Fibroblast of lung (primary cell): ENCODE results near the gene ZNF407. TPM values are rescaled to one million over a fixed set of nuclear protein-coding genes. Genes with fewer than 3 reads are reported as not detected.

Source experiments
- DNase-seq, 2 donors: peaks; one replicate each; pipeline versions ENCODE4 v3.0.0 to v3.0.0-alpha.2; 2010; ENCODE audit warnings: low read depth in 2 of 2
- H2AFZ ChIP-seq: 2 replicates; pipeline ENCODE4 v1.5.1; 2012; ENCODE audit warnings: low read length, control low read depth, inconsistent platforms
- H3K27ac ChIP-seq: 2 replicates; pipeline ENCODE4 v1.5.1; 2011; ENCODE audit warnings: low read length, control low read depth; ENCODE audit not compliant: insufficient read depth
- H3K27me3 ChIP-seq: 2 replicates; pipeline ENCODE4 v1.5.1; 2011; ENCODE audit warnings: mild to moderate bottlenecking, low read length; ENCODE audit not compliant: control insufficient read depth, insufficient read depth
- H3K36me3 ChIP-seq: 2 replicates; pipeline ENCODE4 v1.5.1; 2011; ENCODE audit warnings: low read length; ENCODE audit not compliant: control insufficient read depth, insufficient read depth
- H3K4me1 ChIP-seq: 2 replicates; pipeline ENCODE4 v1.5.1; 2011; ENCODE audit warnings: low read length; ENCODE audit not compliant: control insufficient read depth, insufficient read depth; ENCODE audit errors: extremely low read depth
- H3K4me2 ChIP-seq: 2 replicates; pipeline ENCODE4 v1.5.1; 2011; ENCODE audit warnings: low read length, control low read depth; ENCODE audit not compliant: insufficient read depth; ENCODE audit errors: extremely low read depth
- H3K4me3 ChIP-seq, 4 experiments: fragments of 200-600 bp in 1 of 4; sonication (generic) in 1 of 4; replicated peaks in 1 of 4; 2 replicates each; pipeline ENCODE4 v1.5.1; 2011 to 2016; ENCODE audit warnings: low read length in 4 of 4, low read depth in 3 of 4, mild to moderate bottlenecking in 3 of 4, control low read depth in 2 of 4, inconsistent platforms in 1 of 4, mixed read lengths in 1 of 4; ENCODE audit not compliant: insufficient read depth in 1 of 4; ENCODE audit errors: control extremely low read depth in 1 of 4
- H3K79me2 ChIP-seq: 2 replicates; pipeline ENCODE4 v1.5.1; 2012; ENCODE audit warnings: mild to moderate bottlenecking, low read length, inconsistent platforms; ENCODE audit not compliant: control insufficient read depth, insufficient read depth
- H3K9ac ChIP-seq: 2 replicates; pipeline ENCODE4 v1.5.1; 2011; ENCODE audit warnings: mild to moderate bottlenecking, low read length, control low read depth; ENCODE audit not compliant: insufficient read depth
- H3K9me3 ChIP-seq: 2 replicates; pipeline ENCODE4 v1.5.1; 2012; ENCODE audit warnings: low read depth, low read length; ENCODE audit not compliant: control insufficient read depth, insufficient read depth
- H4K20me1 ChIP-seq: 2 replicates; pipeline ENCODE4 v1.5.1; 2011; ENCODE audit warnings: low read length; ENCODE audit not compliant: control insufficient read depth, insufficient read depth; ENCODE audit errors: extremely low read depth
- CTCF ChIP-seq, 2 donors: IDR thresholded peaks in 1 of 2; conservative IDR thresholded peaks in 1 of 2; 1 replicate in 1 of 2; 2 replicates in 1 of 2; pipeline ENCODE4 v1.5.1; 2011 to 2012; ENCODE audit warnings: low read length in 2 of 2, control low read depth in 1 of 2, inconsistent platforms in 1 of 2, low read depth in 1 of 2, mild to moderate bottlenecking in 1 of 2
- EZH2 ChIP-seq: IDR thresholded peaks from 2 replicates; pipeline ENCODE4 v1.5.1; 2012; ENCODE audit warnings: low read length, control low read depth, mild to moderate bottlenecking; ENCODE audit errors: missing control alignments
- polyA plus RNA-seq, 2 donors: library from polyadenylated mRNA; depleted of rRNA in 1 of 2; stranded (reverse) in 1 of 2; unstranded in 1 of 2; fragments of >200 nt; gene quantifications; 2 replicates each; pipeline ENCODE4 v1.2.1, GENCODE V29; 2011 to 2012; ENCODE audit warnings: missing spikeins in 1 of 2
- total RNA-seq: library from RNA; depleted of rRNA; stranded (reverse); fragments of >200 nt; gene quantifications from 2 replicates; pipeline ENCODE4 v1.2.1, GENCODE V29; 2014

The ZNF407 gene
- total and polyA plus RNA-seq, 2 donors (not counting 1 experiment from before 2014, with no cell fraction given), result 5.1 to 12.6 TPM

- no peaks in the 10 kb centered on the region for H3K9me3 ChIP-seq
- no peaks in the 10 kb centered on the region for H4K20me1 ChIP-seq
- H3K36me3 ChIP-seq, result no peaks in the 10 kb centered on the region
- H3K4me3 ChIP-seq, result no peak overlapping the region
- no peak overlapping the region for H2AFZ ChIP-seq
- no peak overlapping the region for H3K4me2 ChIP-seq
- H3K4me1 ChIP-seq, result no peaks in the 10 kb centered on the region
- H3K27ac ChIP-seq, result no peak overlapping the region
- no peaks in the 10 kb centered on the region for H3K27me3 ChIP-seq
- no peak for DNase-seq
- no peaks in the 10 kb centered on the region for H3K79me2 ChIP-seq
- no peak for TF ChIP-seq CTCF (conservative IDR thresholded peaks at IDR 0.05 in 1 of 2, IDR thresholded peaks at IDR 0.05 in 1 of 2; ENCODE audit: low read depth in 1 of 2, low read length in 2 of 2)
- TF ChIP-seq EZH2, result no peak
- H3K9ac ChIP-seq, result no peak overlapping the region
These were observed 222.6 kb downstream of the ZNF407 start for GRCh38 chr18:74820160-74820780.

- Histone ChIP-seq H3K27ac (no peak overlapping the region), H3K4me1 (no peaks in the 10 kb centered on the region), H3K9me3 (no peaks in the 10 kb centered on the region), H3K36me3 (no peaks in the 10 kb centered on the region), H2AFZ (no peak overlapping the region), H3K9ac (no peak overlapping the region), H3K27me3 (no peaks in the 10 kb centered on the region), H4K20me1 (no peaks in the 10 kb centered on the region), H3K79me2 (no peaks in the 10 kb centered on the region), H3K4me2 (no peak overlapping the region), H3K4me3 (no peak overlapping the region)
- TF ChIP-seq CTCF (conservative IDR thresholded peaks at IDR 0.05 in 1 of 2, IDR thresholded peaks at IDR 0.05 in 1 of 2; ENCODE audit: low read depth in 1 of 2, low read length in 2 of 2) (no peak), EZH2 (no peak)
- DNase-seq, result no peak
These were observed 227.8 kb downstream of the ZNF407 start for GRCh38 chr18:74825460-74825859.

- no peak overlapping the region for H3K4me3 ChIP-seq
- no peaks in the 10 kb centered on the region for H3K4me1 ChIP-seq
- no peaks in the 10 kb centered on the region for H3K27me3 ChIP-seq
- no peaks in the 10 kb centered on the region for H3K9me3 ChIP-seq
- H3K4me2 ChIP-seq, result no peak overlapping the region
- H3K79me2 ChIP-seq, result no peaks in the 10 kb centered on the region
- H3K36me3 ChIP-seq, result no peaks in the 10 kb centered on the region
- H2AFZ ChIP-seq, result no peak overlapping the region
- peak in 1 of 2 donors; percentile 6 for DNase-seq
- no peak overlapping the region for H3K27ac ChIP-seq
- TF ChIP-seq CTCF (conservative IDR thresholded peaks at IDR 0.05 in 1 of 2, IDR thresholded peaks at IDR 0.05 in 1 of 2; ENCODE audit: low read depth in 1 of 2, low read length in 2 of 2) (no peak), EZH2 (no peak)
- H3K9ac ChIP-seq, result no peak overlapping the region
- H4K20me1 ChIP-seq, result no peaks in the 10 kb centered on the region
These were observed 228.9 kb downstream of the ZNF407 start for GRCh38 chr18:74826572-74826971.
